HepG2 (cell line): ENCODE results near the gene CACNB4.

ENCODE experiments used
- CEBPB ChIP-seq: IDR thresholded peaks from 2 replicates; pipeline ENCODE4 v1.6.1; 2011; ENCODE audit warnings: low read depth, low read length, improper control_type of control experiment, borderline replicate concordance
- GABPA ChIP-seq, 2 experiments: IDR thresholded peaks; 2 replicates each; pipeline ENCODE4 v1.6.1; 2011 to 2016; ENCODE audit warnings: low read depth in 2 of 2, low read length in 1 of 2, missing biosample characterization in 1 of 2, missing genetic modification characterization in 1 of 2
- NR3C1 ChIP-seq: sonication (generic); formaldehyde crosslinking; IDR thresholded peaks from 2 replicates; pipeline ENCODE4 v1.4.0; 2020; ENCODE audit warnings: missing genetic modification reagents
- POLR2A ChIP-seq, 2 experiments: IDR thresholded peaks; 2 replicates each; pipeline ENCODE4 v1.6.1; 2011; ENCODE audit warnings: low read depth in 2 of 2, low read length in 2 of 2, mild to moderate bottlenecking in 1 of 2, moderate library complexity in 1 of 2; ENCODE audit not compliant: insufficient read depth in 1 of 2
- YY1 ChIP-seq: IDR thresholded peaks from 2 replicates; pipeline ENCODE4 v1.6.1; 2011; ENCODE audit warnings: low read length, low read depth, moderate library complexity, mild to moderate bottlenecking; ENCODE audit not compliant: insufficient read depth, insufficient replicate concordance
- ZFP1 ChIP-seq: IDR thresholded peaks from 2 replicates; pipeline ENCODE4 v1.6.1; 2016
- ZNF143 ChIP-seq: sonication (generic); formaldehyde crosslinking; IDR thresholded peaks from 2 replicates; pipeline ENCODE4 v1.4.0; 2020; ENCODE audit warnings: missing genetic modification reagents
- ZSCAN30 ChIP-seq: sonication (generic); formaldehyde crosslinking; IDR thresholded peaks from 2 replicates; pipeline ENCODE4 v1.5.0; 2020; ENCODE audit warnings: mild to moderate bottlenecking, missing genetic modification reagents
- TF ChIP-seq, protein P1 (sequence below): sonication (generic); formaldehyde crosslinking; IDR thresholded peaks from 2 replicates; pipeline ENCODE4 v1.5.0; 2020; ENCODE audit warnings: mild to moderate bottlenecking, missing genetic modification reagents, moderate library complexity
- TF ChIP-seq, protein P2 (sequence below): sonication (generic); formaldehyde crosslinking; IDR thresholded peaks from 2 replicates; pipeline ENCODE4 v1.4.0; 2020; ENCODE audit warnings: mild to moderate bottlenecking, missing genetic modification reagents
- TF ChIP-seq, protein P3 (sequence below): sonication (generic); formaldehyde crosslinking; IDR thresholded peaks from 2 replicates; pipeline ENCODE4 v1.8.1; 2023; ENCODE audit warnings: mild to moderate bottlenecking, inconsistent platforms, moderate library complexity, missing genetic modification reagents, borderline replicate concordance
- TF ChIP-seq, protein P4 (sequence below): sonication (generic); formaldehyde crosslinking; IDR thresholded peaks from 2 replicates; pipeline ENCODE4 v1.5.0; 2020; ENCODE audit warnings: missing genetic modification reagents

DNA sequence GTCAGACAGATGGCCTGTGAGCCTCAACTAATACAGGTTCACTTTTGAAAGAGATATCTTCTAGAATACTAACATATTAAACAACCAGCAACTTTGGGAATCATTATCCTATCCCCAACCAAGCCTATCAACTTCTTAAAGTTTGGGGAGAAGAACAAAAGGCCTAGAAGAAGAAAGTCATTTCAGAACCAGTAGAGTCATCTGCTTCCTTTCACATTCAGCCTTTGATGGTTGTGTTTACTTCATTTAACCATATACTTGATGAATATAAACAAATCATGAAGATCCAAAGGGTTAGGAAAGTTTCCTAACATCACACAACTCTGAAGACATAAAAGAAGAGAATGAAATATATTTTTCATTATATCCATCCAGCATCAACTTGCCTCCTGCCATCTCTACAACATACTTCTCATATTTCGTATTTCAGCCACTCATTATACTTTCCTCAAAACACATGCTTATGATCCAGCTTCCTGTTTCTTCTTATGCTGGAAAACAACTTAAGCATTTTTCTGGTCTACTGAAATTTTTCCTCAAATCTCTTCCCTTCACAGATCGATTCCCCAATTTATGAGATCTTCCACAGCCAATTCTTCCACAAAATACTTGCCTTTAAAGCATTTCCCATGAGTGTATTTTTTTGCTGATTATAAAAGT, 114.3 kb downstream of the CACNB4 start:
- TF ChIP-seq, protein P1, sequence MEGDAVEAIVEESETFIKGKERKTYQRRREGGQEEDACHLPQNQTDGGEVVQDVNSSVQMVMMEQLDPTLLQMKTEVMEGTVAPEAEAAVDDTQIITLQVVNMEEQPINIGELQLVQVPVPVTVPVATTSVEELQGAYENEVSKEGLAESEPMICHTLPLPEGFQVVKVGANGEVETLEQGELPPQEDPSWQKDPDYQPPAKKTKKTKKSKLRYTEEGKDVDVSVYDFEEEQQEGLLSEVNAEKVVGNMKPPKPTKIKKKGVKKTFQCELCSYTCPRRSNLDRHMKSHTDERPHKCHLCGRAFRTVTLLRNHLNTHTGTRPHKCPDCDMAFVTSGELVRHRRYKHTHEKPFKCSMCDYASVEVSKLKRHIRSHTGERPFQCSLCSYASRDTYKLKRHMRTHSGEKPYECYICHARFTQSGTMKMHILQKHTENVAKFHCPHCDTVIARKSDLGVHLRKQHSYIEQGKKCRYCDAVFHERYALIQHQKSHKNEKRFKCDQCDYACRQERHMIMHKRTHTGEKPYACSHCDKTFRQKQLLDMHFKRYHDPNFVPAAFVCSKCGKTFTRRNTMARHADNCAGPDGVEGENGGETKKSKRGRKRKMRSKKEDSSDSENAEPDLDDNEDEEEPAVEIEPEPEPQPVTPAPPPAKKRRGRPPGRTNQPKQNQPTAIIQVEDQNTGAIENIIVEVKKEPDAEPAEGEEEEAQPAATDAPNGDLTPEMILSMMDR: no peak
- TF ChIP-seq ZFP1 (CRISPR knock-in tag) (no peak), YY1 (no peak), POLR2A (IDR thresholded peaks at IDR 0.05; ENCODE audit: insufficient read depth in 1 of 2, low read depth in 2 of 2, low read length in 2 of 2) (no peak), ZSCAN30 (no peak), GABPA (IDR thresholded peaks at IDR 0.05; ENCODE audit: low read depth, low read length) (no peak), GABPA (CRISPR knock-in tag; IDR thresholded peaks at IDR 0.05; ENCODE audit: low read depth) (no peak), NR3C1 (CRISPR knock-in tag) (no peak), CEBPB (no peak), ZNF143 (no peak)
- TF ChIP-seq, protein P2, sequence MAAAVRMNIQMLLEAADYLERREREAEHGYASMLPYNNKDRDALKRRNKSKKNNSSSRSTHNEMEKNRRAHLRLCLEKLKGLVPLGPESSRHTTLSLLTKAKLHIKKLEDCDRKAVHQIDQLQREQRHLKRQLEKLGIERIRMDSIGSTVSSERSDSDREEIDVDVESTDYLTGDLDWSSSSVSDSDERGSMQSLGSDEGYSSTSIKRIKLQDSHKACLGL (CRISPR knock-in tag): no peak
- TF ChIP-seq, protein P3, sequence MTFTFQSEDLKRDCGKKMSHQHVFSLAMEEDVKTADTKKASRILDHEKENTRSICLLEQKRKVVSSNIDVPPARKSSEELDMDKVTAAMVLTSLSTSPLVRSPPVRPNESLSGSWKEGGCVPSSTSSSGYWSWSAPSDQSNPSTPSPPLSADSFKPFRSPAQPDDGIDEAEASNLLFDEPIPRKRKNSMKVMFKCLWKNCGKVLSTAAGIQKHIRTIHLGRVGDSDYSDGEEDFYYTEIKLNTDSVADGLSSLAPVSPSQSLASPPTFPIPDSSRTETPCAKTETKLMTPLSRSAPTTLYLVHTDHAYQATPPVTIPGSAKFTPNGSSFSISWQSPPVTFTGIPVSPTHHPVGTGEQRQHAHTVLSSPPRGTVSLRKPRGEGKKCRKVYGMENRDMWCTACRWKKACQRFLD (CRISPR knock-in tag): no peak
- TF ChIP-seq, protein P4, sequence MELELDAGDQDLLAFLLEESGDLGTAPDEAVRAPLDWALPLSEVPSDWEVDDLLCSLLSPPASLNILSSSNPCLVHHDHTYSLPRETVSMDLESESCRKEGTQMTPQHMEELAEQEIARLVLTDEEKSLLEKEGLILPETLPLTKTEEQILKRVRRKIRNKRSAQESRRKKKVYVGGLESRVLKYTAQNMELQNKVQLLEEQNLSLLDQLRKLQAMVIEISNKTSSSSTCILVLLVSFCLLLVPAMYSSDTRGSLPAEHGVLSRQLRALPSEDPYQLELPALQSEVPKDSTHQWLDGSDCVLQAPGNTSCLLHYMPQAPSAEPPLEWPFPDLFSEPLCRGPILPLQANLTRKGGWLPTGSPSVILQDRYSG (CRISPR knock-in tag): no peak
